ENCODE measurements around the gene CLASRP. TPM values are rescaled to one million over a fixed set of nuclear protein-coding genes. Genes with fewer than 3 reads are reported as not detected.

Gene CLASRP, protein sequence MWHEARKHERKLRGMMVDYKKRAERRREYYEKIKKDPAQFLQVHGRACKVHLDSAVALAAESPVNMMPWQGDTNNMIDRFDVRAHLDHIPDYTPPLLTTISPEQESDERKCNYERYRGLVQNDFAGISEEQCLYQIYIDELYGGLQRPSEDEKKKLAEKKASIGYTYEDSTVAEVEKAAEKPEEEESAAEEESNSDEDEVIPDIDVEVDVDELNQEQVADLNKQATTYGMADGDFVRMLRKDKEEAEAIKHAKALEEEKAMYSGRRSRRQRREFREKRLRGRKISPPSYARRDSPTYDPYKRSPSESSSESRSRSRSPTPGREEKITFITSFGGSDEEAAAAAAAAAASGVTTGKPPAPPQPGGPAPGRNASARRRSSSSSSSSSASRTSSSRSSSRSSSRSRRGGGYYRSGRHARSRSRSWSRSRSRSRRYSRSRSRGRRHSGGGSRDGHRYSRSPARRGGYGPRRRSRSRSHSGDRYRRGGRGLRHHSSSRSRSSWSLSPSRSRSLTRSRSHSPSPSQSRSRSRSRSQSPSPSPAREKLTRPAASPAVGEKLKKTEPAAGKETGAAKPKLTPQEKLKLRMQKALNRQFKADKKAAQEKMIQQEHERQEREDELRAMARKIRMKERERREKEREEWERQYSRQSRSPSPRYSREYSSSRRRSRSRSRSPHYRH
- total RNA-seq: 9.1 and 14.6 TPM in 2 replicates

DNA sequence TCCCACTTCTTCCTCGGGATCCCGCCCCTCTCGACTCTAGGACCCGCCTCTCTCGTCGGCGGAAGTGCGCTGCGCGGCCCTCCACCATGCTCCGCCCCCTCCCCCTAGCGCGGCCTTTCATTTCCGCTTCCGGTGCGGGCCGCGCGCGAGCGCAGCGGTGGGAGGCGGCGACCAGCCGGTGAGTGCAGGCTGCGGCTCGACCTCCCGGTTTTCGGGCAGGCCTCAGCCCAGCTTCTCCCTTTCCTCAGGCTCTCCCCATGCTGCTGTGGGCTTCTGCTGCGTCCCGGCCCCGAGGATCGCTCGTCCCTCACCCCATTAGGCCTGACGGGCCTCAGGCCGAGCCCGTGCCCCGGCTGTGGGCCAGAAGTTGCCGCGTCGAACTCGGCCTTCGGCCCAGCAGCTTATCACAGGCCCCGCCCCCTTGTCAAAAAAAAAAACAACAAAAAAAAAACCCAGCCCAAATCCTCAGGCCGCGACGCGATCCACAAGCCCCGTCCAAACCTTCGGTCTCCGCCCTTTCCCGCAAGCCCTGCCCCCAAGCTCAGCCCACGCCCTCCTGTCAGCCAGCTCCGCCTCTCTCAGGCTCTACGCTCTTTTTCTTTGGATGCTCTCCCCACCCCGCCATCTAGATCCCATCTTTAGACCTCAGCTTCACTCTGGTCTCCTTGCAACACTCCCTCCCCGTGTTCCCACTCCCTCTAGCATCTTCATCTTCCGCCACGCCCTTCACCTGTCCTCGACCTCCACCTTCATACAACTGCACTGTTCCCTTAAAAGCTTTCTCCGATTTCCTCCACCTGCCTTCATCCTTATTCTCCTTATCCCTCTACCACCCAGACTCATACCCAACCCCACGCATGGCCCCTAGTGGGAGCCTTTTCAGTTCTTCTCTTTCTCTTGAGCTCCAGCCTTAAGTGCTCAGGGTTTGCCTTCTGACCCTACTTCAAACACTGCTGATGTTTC is at the start of gene CLASRP:
Gene CLASRP (plus strand): TSS at position 115 of the 963 bp plus-strand sequence. CDS start 1,168 bp downstream, outside the sequence.

DNA sequence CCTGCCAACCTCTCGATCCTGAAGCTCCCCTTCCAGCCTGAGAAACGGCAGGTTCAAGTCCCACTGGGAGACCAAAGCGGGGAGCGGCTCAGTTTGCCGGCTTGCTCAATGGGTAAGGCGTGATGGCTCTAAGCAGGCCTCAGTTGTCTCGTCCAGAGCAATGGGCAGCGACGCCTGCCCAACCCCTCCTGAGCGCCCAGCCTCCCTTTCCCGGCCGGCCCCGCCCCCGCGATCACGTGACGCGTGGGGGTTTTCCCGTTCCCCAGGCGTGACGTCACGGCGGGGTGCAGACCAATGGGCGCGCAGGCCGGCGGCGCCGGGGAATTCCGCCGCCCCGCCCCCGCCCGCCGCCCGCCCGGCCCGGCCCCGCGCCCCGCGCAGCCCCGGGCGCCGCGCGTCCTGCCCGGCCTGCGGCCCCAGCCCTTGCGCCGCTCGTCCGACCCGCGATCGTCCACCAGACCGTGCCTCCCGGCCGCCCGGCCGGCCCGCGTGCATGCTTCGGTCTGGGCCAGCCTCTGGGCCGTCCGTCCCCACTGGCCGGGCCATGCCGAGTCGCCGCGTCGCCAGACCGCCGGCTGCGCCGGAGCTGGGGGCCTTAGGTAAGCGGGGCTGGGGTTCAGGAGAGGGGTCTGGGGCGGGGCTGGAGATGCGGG is 37.6 kb upstream of the CLASRP start, which contains the start of gene RELB:
Gene RELB (plus strand): TSS at position 378 of the 653 bp plus-strand sequence. CDS start 116 bp downstream, at position 494.

DNA sequence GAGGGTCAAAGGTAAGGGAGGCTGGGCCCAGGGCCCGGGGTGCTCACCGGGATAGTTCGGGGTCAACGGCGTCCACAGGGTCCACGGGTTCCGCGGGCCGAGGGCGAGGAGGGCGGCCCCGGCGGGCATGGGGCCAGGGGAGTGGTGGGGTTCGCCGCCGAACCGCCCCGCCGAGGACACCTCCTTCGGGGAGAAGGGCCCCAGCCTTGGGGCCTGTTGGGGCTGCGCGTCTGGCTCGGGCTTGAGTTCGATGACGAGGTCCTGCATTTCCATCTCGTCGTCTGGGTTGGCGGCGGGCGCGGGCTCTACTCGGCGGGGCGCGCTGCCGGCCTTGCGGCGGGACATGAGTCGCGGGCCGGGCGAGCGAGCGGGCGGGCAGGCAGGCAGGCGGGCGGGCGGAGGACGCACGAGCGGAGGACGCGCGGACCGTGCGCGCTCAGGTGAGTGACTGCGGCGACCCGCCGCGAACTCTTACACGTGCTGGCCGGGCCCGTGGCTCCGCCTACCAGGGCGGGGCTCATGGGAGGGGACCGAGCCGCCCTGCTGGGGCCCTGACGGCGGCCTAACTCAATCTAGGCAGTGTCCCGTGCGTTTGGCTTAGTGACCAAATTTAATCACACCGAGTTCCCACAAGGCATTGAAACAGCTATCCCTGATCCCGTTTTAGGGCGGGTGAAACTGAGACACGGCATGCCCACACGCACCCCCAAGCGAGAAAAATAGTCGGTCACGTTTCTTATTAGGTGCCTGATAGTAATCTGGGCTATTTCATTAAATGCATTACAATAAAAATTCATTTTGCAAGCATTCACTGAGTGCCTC is 37.4 kb downstream of the CLASRP start, which contains the start of gene ZNF296:
Gene ZNF296 (minus strand): TSS at position 450 of the 822 bp plus-strand sequence. CDS start 105 bp downstream, at position 345.

DNA sequence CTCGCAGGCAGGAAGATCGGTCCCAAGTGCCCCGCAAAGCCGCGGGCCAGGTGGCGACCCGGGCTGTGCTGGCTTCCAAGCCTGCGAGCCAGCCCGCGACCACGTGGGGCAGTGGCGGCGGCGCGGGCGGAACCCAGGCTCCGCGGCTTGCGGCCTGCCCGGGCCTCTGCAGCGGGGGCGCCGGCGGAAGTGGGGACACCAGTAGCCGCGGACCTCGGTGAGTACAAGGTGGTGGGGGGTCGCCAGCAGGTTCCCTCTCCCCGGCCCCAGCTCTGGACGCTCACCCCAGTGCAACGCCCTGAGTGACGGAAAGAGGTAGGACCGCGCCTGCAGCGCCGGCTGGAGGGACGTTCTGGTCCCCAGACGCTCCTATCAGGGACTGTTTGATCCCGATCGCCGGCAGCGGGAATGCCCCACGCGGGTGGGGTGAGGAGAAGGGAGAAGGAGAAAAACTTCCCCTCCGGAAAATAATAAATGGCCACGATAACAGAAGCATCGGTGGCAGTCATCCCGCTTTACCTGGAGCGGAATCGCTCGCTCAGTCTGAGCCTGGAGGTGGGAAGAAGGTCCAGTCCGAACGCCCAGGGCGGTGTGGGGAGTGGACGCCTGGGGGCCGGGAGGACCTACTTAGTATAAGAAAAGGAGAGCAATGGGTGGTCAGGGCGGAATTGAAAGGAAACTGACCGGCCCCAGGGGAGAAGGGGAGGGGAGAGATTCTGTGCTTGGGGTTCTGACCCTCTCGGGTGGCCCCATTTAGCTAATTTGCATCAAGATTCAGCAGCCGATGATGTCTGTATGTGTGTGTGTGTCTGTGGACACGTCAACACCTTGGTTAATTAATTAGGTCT is 40.4 kb downstream of the CLASRP start, which contains the start of gene GEMIN7:
Gene GEMIN7 (plus strand): TSS at position 198 of the 848 bp plus-strand sequence. CDS start 10,855 bp downstream, outside the sequence.

DNA sequence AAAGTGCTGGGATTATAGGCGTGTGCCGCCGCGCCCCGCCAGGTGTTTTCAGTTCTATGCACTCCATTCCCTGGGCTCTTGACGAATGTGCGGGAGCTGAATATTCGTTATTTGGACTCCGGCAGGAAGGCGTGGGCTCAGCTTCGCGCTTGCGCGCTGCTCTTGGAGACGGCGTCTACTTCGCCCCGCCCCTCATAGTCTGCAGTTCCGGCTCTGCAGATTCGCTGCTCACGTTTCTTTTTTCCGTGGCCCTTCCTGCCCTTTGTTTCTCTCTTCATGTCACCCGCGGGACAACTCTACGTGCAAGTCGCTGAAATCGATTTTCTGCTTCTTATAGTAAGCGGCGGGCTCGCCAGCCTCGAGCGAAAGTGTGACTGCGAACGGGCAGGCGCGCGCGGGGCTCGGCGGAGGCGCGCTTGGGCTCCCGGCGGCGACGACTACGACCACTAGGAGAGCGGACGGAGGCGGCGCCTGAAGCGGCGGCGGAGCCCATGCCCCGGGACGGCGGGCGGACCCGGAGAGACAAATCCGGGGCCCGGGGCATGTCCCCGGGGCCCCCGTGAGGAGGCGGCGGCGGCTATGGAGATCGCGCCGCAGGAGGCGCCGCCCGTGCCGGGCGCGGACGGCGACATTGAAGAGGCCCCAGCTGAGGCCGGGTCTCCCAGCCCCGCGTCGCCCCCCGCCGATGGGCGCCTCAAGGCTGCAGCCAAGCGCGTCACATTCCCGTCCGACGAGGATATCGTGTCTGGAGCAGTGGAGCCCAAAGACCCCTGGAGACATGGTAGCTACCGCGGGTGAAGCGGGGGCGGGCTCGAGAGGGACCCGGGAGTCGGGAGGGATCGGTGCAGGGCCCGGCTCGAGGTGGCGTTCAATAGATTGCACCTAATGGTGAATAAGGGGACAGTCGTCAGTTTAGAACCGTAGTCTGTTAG is 54.2 kb downstream of the CLASRP start, which contains the start of gene PPP1R37:
Gene PPP1R37 (plus strand): TSS at position 433 of the 932 bp plus-strand sequence. CDS start 147 bp downstream, at position 580.

Other genes with a start within 250 kb of the CLASRP start
- gene BCAM, start 229.9 kb upstream of the CLASRP start, total RNA-seq: 10.0 and 19.8 TPM in 2 replicates
- gene NECTIN2, start 192.7 kb upstream of the CLASRP start, total RNA-seq: 109 and 121 TPM in 2 replicates
- 66.6 and 69.3 TPM in 2 replicates for gene TOMM40, start 147.8 kb upstream of the CLASRP start, total RNA-seq
- gene APOE, start 133.2 kb upstream of the CLASRP start, total RNA-seq: 0.97 and 3.3 TPM in 2 replicates
- 0.91 and 4.5 TPM in 2 replicates for gene APOC1, start 124.4 kb upstream of the CLASRP start, total RNA-seq
- gene APOC4, start 96.8 kb upstream of the CLASRP start, total RNA-seq: not detected in 2 replicates
- gene APOC2, start 93.0 kb upstream of the CLASRP start, total RNA-seq: not detected in 2 replicates
- 20.4 and 33.8 TPM in 2 replicates for gene CLPTM1, start 83.7 kb upstream of the CLASRP start, total RNA-seq
- gene RELB, start 37.6 kb upstream of the CLASRP start, total RNA-seq: 8.4 and 8.8 TPM in 2 replicates
- under 0.01 TPM in 1 of 2 replicates, not detected in the other for gene ZNF296, start 37.4 kb downstream of the CLASRP start, total RNA-seq
- gene GEMIN7, start 40.2 kb downstream of the CLASRP start, total RNA-seq: 30.5 and 33.5 TPM in 2 replicates
- 23.1 and 26.6 TPM in 2 replicates for gene PPP1R37, start 54.1 kb downstream of the CLASRP start, total RNA-seq
- 0.30 and 0.32 TPM in 2 replicates for gene NKPD1, start 121.9 kb downstream of the CLASRP start, total RNA-seq
- 9.6 and 15.9 TPM in 2 replicates for gene TRAPPC6A, start 139.2 kb downstream of the CLASRP start, total RNA-seq
- gene BLOC1S3, start 139.7 kb downstream of the CLASRP start, total RNA-seq: 3.6 and 7.8 TPM in 2 replicates
- gene EXOC3L2, start 206.4 kb downstream of the CLASRP start, total RNA-seq: 1.1 and 4.2 TPM in 2 replicates
- 7.8 and 7.9 TPM in 2 replicates for gene MARK4, start 212.2 kb downstream of the CLASRP start, total RNA-seq

Data from epithelial cell of umbilical artery (primary cell).